HS-27A (cell line): ENCODE data around the gene SNX21.
"Not testable (repeated sequence)": the region's sequence is repeated elsewhere in the genome, so short reads cannot be mapped to it uniquely, and the experiment has no call there.

Experiments
- DNase-seq: peaks from one replicate; pipeline ENCODE4 v3.0.0-alpha.2; 2012; ENCODE audit warnings: low read depth, missing footprints

The SNX21 gene

GRCh38 chr20:45850238-45850637 is 16.6 kb downstream of the SNX21 start:
- no peak for DNase-seq

- DNase-seq = no peak
Observed at GRCh38 chr20:45850926-45851325, 17.3 kb downstream of the SNX21 start.

- no peak for DNase-seq
Observed at GRCh38 chr20:45851501-45851900, 17.9 kb downstream of the SNX21 start.

- DNase-seq = no peak
Observed at GRCh38 chr20:45852326-45852725, 18.7 kb downstream of the SNX21 start.

GRCh38 chr20:45853484-45853883 is 19.9 kb downstream of the SNX21 start:
- no peak for DNase-seq

GRCh38 chr20:45857114-45857881 is 23.7 kb downstream of the SNX21 start, which contains the start of the genes ACOT8 and ZSWIM3:
Gene ACOT8 (minus strand): TSS chr20:45857392. CDS start chr20:45857315, 77 bp downstream.
Gene ZSWIM3 (plus strand): TSS chr20:45857614. CDS start chr20:45857826, 212 bp downstream.
- DNase-seq = peak; percentile 100

- no peak for DNase-seq
Observed at GRCh38 chr20:45857882-45858216, 24.2 kb downstream of the SNX21 start.

- no peak for DNase-seq
Observed at GRCh38 chr20:45859916-45860315, 26.3 kb downstream of the SNX21 start.

GRCh38 chr20:45860560-45861220 is 27.1 kb downstream of the SNX21 start:
- DNase-seq = no peak

GRCh38 chr20:45861221-45862075 is 27.8 kb downstream of the SNX21 start:
- no peak for DNase-seq

- no peak for DNase-seq
Observed at GRCh38 chr20:45863543-45864470, 30.2 kb downstream of the SNX21 start.

- no peak for DNase-seq
Observed at GRCh38 chr20:45866454-45866853, 32.9 kb downstream of the SNX21 start.

GRCh38 chr20:45867136-45867818 is 33.7 kb downstream of the SNX21 start:
- no peak for DNase-seq

- no peak for DNase-seq
Observed at GRCh38 chr20:45867819-45868176, 34.2 kb downstream of the SNX21 start.

- no peak for DNase-seq
Observed at GRCh38 chr20:45872626-45873025, 39.0 kb downstream of the SNX21 start.

GRCh38 chr20:45873409-45874103 is 40.0 kb downstream of the SNX21 start:
- no peak for DNase-seq

- DNase-seq = not testable (repeated sequence)
Observed at GRCh38 chr20:45874104-45874481, 40.5 kb downstream of the SNX21 start.

- no peak for DNase-seq
Observed at GRCh38 chr20:45874576-45874975, 41.0 kb downstream of the SNX21 start.

- no peak for DNase-seq
Observed at GRCh38 chr20:45878076-45878761, 44.6 kb downstream of the SNX21 start.
